ENCODE results near the gene TOMM6. TPM values are rescaled to one million over a fixed set of nuclear protein-coding genes. Genes with fewer than 3 reads are reported as not detected.

TOMM6 gene
- total RNA-seq, 1 experiment from 2014 or later: 292 TPM

- TF ChIP-seq ZNF274 (IDR thresholded peaks at IDR 0.05; ENCODE audit: low read depth, low read length) (no peak), POLR2A (IDR thresholded peaks at IDR 0.05; ENCODE audit: borderline replicate concordance, extremely low read depth, insufficient read depth, insufficient read length) (no peak), ELF1 (IDR thresholded peaks at IDR 0.05; ENCODE audit: borderline replicate concordance, low read depth) (no peak), RAD21 (IDR thresholded peaks at IDR 0.05; ENCODE audit: low read depth) (no peak), SIN3A (IDR thresholded peaks at IDR 0.05; ENCODE audit: low read depth) (no peak)
These were observed 2.2 kb upstream of the TOMM6 start (continued) for GRCh38 chr6:41785254-41785653.

DNA sequence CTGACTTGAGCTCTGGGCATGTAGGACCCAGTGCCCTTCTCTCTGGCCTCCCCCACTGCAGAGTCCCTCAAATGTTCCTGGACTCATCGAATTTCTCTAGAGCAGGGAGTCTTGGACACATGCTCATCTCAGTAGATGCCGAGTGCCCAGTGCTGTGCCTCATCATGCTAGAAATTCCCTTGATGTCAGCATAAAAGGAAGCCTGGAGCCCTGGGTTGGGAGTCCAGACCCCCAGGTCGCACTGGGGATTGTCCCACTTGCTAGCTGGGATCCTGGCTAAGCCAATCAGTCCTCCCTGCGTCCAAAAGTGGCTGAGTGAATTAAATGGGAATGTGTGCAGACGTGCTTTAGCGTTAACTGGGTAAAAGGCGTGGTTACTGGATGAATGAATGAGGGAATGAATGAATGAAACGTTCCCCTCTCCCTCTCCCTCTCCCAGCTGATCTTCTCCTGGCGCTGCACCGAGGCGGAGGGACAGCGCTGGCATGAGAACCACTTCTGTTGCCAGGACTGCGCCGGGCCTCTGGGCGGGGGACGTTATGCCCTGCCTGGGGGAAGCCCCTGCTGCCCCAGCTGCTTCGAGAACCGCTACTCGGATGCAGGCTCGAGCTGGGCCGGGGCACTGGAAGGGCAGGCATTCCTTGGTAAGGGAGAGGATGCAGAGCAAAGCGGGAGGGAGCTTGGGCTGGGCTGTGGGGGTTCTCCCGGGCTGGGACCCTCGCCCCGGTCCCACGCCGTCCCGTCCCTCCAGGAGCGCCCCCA lies 1.6 kb upstream of the TOMM6 start:
- Histone ChIP-seq H3K27me3 (ENCODE audit: insufficient read depth, low read length) (no peaks in the 10 kb centered on the region), H2AFZ (ENCODE audit: low read depth, low read length, poor library complexity, severe bottlenecking) (no peak overlapping the region), H3K4me2 (ENCODE audit: low read length) (peak overlapping the region; percentile 87), H4K20me1 (ENCODE audit: insufficient read depth) (no peaks in the 10 kb centered on the region), H3K9me2 (ENCODE audit: insufficient read depth) (no peaks in the 10 kb centered on the region), H3K4me1 (ENCODE audit: control insufficient read depth in 1 of 2, insufficient read depth in 2 of 2, low read length in 2 of 2) (peaks cover 15 to 26% of the 10 kb centered on the region in 2 experiments), H3K79me2 (ENCODE audit: insufficient read depth, low read length) (peaks cover 30% of the 10 kb centered on the region), H3K4me3 (replicated peaks in 1 of 2; ENCODE audit: low read depth in 1 of 2, low read length in 2 of 2) (peak overlapping the region; percentile 67 to 98), H3K9ac (ENCODE audit: low read length) (peak overlapping the region; percentile 98), H3K36me3 (ENCODE audit: control insufficient read depth in 1 of 2, insufficient read depth in 2 of 2, low read length in 2 of 2) (peaks cover 15 to 16% of the 10 kb centered on the region in 2 experiments), H3K27ac (ENCODE audit: low read depth, low read length) (peak overlapping the region; percentile 37; the same call in 1 of the 2 replicates), H3K9me3 (ENCODE audit: control insufficient read depth in 1 of 2, insufficient read depth in 1 of 2, low read depth in 1 of 2, low read length in 2 of 2) (no peaks in the 10 kb centered on the region)
- ChIA-PET RAD21 (ENCODE audit: low non-redundant PET in 1 of 2, low total read pairs in 2 of 2, uncharacterized antibody in 2 of 2, unreplicated experiment in 2 of 2) (no interaction called here), POLR2A (interaction anchor here (1.0 to 2.0 kb wide), 3 partner anchors 135 to 265 kb away, joined by 3 to 7 read pairs (median 5); partner anchors contain the start of genes BYSL, MED20 and TAF8), CTCF (interaction anchor here (0.6 to 3.3 kb wide), 13 partner anchors 8 to 440 kb away, joined by 3 to 31 read pairs (median 4); partner anchors contain the start of genes BYSL, CCND3, MED20 and TAF8)
- BruUV-seq (replicated peaks): no TSS peak
- intact Hi-C loops (cut with micrococcal nuclease): loop anchor here (5.0 to 10.0 kb wide), 3 partner anchors 151 to 429 kb away; partner anchors contain the start of gene MRPS10
- no peak for DNase-seq (ENCODE audit: low read depth, low spot score)
- no peak for TF ChIP-seq ZBTB33 (IDR thresholded peaks at IDR 0.05; ENCODE audit: extremely low read depth, insufficient replicate concordance, low read length)
- no peak for TF ChIP-seq CTCF (IDR thresholded peaks at IDR 0.05 in 2 of 3, conservative IDR thresholded peaks at IDR 0.05 in 1 of 3; ENCODE audit: borderline replicate concordance in 1 of 3, insufficient read depth in 1 of 3, low read depth in 2 of 3, low read length in 2 of 3)
- TF ChIP-seq RAD21 (IDR thresholded peaks at IDR 0.05; ENCODE audit: low read depth): no peak
- ATAC-seq: peak; percentile 12
